CD4-positive, alpha-beta T cell treated with Interleukin-12 subunit alpha and Interleukin-12 subunit beta, for 1 hour (primary cell): ENCODE data around the gene NDRG2.
"Not testable (repeated sequence)": the region's sequence is repeated elsewhere in the genome, so short reads cannot be mapped to it uniquely, and the experiment has no call there.

Source experiments
- DNase-seq: peaks from one replicate; pipeline ENCODE4 v3.0.0-alpha.2; 2020

The NDRG2 gene

GRCh38 chr14:21003788-21004346 lies 21.0 kb downstream of the NDRG2 start:
- no peak for DNase-seq

GRCh38 chr14:21001218-21001617 lies 23.6 kb downstream of the NDRG2 start:
- no peak for DNase-seq

- no peak for DNase-seq
Measured at GRCh38 chr14:20999591-20999990, 25.3 kb downstream of the NDRG2 start.

GRCh38 chr14:20998674-20999366 lies 26.0 kb downstream of the NDRG2 start, which contains the start of gene SLC39A2:
SLC39A2 (plus strand) TSS chr14:20999293; CDS start chr14:20999447, 154 bp downstream.
- DNase-seq: no peak

GRCh38 chr14:20998139-20998538 lies 26.7 kb downstream of the NDRG2 start:
- no peak for DNase-seq

GRCh38 chr14:20997564-20997963 lies 27.3 kb downstream of the NDRG2 start:
- DNase-seq: no peak

- no peak for DNase-seq
Measured at GRCh38 chr14:20997115-20997514, 27.7 kb downstream of the NDRG2 start.

- no peak for DNase-seq
Measured at GRCh38 chr14:20996521-20996920, 28.3 kb downstream of the NDRG2 start.

- DNase-seq: peak; percentile 89
Measured at GRCh38 chr14:20989787-20990600, 34.9 kb downstream of the NDRG2 start, which contains the start of gene METTL17. METTL17 (plus strand) TSS chr14:20989980; CDS start chr14:20990003, 23 bp downstream.

GRCh38 chr14:20989471-20989786 lies 35.4 kb downstream of the NDRG2 start:
- DNase-seq: no peak

- DNase-seq: no peak
Measured at GRCh38 chr14:20988717-20989470, 36.0 kb downstream of the NDRG2 start.

- no peak for DNase-seq
Measured at GRCh38 chr14:20986811-20987210, 38.0 kb downstream of the NDRG2 start.

GRCh38 chr14:20985650-20986049 lies 39.2 kb downstream of the NDRG2 start:
- not testable (repeated sequence) for DNase-seq

GRCh38 chr14:20982646-20983369 lies 42.1 kb downstream of the NDRG2 start:
- no peak for DNase-seq

GRCh38 chr14:20980906-20981305 lies 44.0 kb downstream of the NDRG2 start:
- DNase-seq: no peak

- no peak for DNase-seq
Measured at GRCh38 chr14:20978687-20979086, 46.2 kb downstream of the NDRG2 start.

- DNase-seq: no peak
Measured at GRCh38 chr14:20976291-20976690, 48.6 kb downstream of the NDRG2 start.

GRCh38 chr14:20973501-20973900 lies 51.4 kb downstream of the NDRG2 start:
- no peak for DNase-seq

GRCh38 chr14:20971705-20972021 lies 53.2 kb downstream of the NDRG2 start:
- no peak for DNase-seq

GRCh38 chr14:20970983-20971704 lies 53.7 kb downstream of the NDRG2 start:
- DNase-seq: peak; percentile 82

- no peak for DNase-seq
Measured at GRCh38 chr14:20970647-20970982, 54.2 kb downstream of the NDRG2 start.

- no peak for DNase-seq
Measured at GRCh38 chr14:20969336-20969735, 55.5 kb downstream of the NDRG2 start.
